Measurements from ENCODE around the gene RING1.

GRCh38 chr6:33177552-33178446 is 30.5 kb upstream of the RING1 start:
- TF ChIP-seq, protein P1, sequence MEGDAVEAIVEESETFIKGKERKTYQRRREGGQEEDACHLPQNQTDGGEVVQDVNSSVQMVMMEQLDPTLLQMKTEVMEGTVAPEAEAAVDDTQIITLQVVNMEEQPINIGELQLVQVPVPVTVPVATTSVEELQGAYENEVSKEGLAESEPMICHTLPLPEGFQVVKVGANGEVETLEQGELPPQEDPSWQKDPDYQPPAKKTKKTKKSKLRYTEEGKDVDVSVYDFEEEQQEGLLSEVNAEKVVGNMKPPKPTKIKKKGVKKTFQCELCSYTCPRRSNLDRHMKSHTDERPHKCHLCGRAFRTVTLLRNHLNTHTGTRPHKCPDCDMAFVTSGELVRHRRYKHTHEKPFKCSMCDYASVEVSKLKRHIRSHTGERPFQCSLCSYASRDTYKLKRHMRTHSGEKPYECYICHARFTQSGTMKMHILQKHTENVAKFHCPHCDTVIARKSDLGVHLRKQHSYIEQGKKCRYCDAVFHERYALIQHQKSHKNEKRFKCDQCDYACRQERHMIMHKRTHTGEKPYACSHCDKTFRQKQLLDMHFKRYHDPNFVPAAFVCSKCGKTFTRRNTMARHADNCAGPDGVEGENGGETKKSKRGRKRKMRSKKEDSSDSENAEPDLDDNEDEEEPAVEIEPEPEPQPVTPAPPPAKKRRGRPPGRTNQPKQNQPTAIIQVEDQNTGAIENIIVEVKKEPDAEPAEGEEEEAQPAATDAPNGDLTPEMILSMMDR (IDR thresholded peaks at IDR 0.05): no peak
- no peak for TF ChIP-seq POLR2A (IDR thresholded peaks at IDR 0.05)

All from testis (tissue), 2 donors.